Measurements from ENCODE around the gene TUFM.

TUFM gene

DNA sequence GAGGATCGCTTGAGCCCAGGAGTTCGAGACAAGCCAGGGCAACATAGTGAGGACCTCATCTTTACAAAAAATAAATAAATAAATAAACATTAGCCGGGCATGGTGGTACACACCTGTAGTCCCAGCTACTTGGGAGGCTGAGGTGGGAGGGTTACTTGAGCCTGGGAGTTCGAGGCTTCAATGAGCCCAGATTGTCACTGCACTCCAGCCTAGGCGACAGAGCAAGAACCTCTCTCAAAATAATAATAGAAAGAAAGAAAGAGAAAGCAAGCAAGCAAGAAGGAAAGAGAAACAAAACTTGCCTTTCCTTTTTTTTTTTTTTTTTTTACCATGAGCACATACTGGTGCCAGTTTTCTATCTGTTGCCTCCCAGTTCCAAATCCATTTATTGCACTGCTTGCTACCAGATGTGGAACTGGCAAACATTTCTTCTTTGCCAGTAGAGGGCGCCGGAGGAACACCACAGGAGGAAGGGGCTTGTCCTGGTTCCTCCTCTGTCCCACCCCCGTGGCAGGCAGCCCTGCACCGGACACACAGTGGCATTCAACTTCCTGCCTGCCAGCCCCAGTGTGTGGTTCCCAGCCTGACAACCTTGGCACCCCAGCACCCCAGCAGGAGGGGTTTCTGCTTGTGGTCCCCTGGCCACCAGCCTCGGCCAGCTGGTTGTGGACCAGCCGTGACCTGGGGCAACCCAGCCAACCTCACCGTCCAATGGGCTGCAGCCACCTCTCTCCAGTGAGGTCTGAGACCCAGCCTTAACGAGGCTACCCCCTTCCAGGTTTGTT lies 43.7 kb downstream of the TUFM start:
- peak; percentile 38 to 76 (median 70) for DNase-seq (ENCODE audit: low read depth in 2 of 3, low spot score in 1 of 3)
